Body of pancreas (tissue), 4 donors: ENCODE results near the gene MICU1. TPM values are rescaled to one million over a fixed set of nuclear protein-coding genes. Genes with fewer than 3 reads are reported as not detected.
"Not testable (repeated sequence)": the region's sequence is repeated elsewhere in the genome, so short reads cannot be mapped to it uniquely, and the experiment has no call there.

Experiments used
- ATAC-seq: fragments of 150-250 bp; one replicate; pipeline ENCODE4 v1.9.1; 2016
- DNase-seq, 4 donors: peaks; one replicate each; pipeline ENCODE4 v3.0.0-alpha.2; 2019
- H3K27ac ChIP-seq, 4 donors: fragments of 200-600 bp; sonication (generic); 1 replicate in 3 of 4; 2 replicates in 1 of 4; pipeline versions ENCODE4 v1.5.1 to v1.6.1; 2016 to 2019; ENCODE audit warnings: mild to moderate bottlenecking in 1 of 4, mixed read lengths in 1 of 4, moderate library complexity in 1 of 4
- H3K27me3 ChIP-seq, 2 donors: fragments of 200-600 bp; sonication (generic); one replicate each; pipeline ENCODE4 v1.6.0; 2016; ENCODE audit warnings: mild to moderate bottlenecking in 1 of 2
- H3K36me3 ChIP-seq, 2 donors: fragments of 200-600 bp; sonication (generic); replicated peaks in 1 of 2; 2 replicates each; pipeline ENCODE4 v1.5.1; 2016; ENCODE audit warnings: low read depth in 2 of 2; ENCODE audit not compliant: insufficient read depth in 1 of 2
- H3K4me1 ChIP-seq: fragments of 200-600 bp; sonication (generic); one replicate; pipeline ENCODE4 v1.6.0; 2016
- H3K4me3 ChIP-seq, 2 donors: fragments of 200-600 bp; sonication (generic); 1 replicate in 1 of 2; 2 replicates in 1 of 2; pipeline ENCODE4 v1.5.1; 2016 to 2019
- H3K9me3 ChIP-seq, 3 donors: fragments of 200-600 bp; sonication (generic); 1 replicate in 2 of 3; 2 replicates in 1 of 3; pipeline ENCODE4 v1.5.1; 2016
- POLR2A ChIP-seq, 3 donors: fragments of 450-650 bp; IDR thresholded peaks; one replicate each; pipeline ENCODE4 v1.6.1; 2016; ENCODE audit warnings: antibody characterized with exemption in 3 of 3, mild to moderate bottlenecking in 2 of 3
- WGBS, 2 donors: methylation state at CpG; one replicate each; pipeline ENCODE4 v1.1.5; 2017; 5-methylcytosine and 5-hydroxymethylcytosine counted together
- intact Hi-C: fragments of 100-400 bp; cut with DNase I; formaldehyde crosslinking; loops from one replicate; pipeline ENCODE4 v1.15.1; 2023
- total RNA-seq, 2 donors: library from RNA; depleted of rRNA; stranded (reverse); fragments of >200 nt; gene quantifications; one replicate each; pipeline ENCODE4 v1.1.0, GENCODE V29; 2016
- TF ChIP-seq, protein P1 (sequence below), 7 experiments: fragments of 450-650 bp in 4 of 7; fragments of 200-600 bp in 3 of 7; sonication (generic) in 3 of 7; IDR thresholded peaks; one replicate each; pipeline ENCODE4 v1.5.1; 2016 to 2019; ENCODE audit warnings: antibody characterized with exemption in 7 of 7

Gene MICU1
- total RNA-seq, 2 donors from 2014 or later: 14.0 to 23.1 TPM

DNA sequence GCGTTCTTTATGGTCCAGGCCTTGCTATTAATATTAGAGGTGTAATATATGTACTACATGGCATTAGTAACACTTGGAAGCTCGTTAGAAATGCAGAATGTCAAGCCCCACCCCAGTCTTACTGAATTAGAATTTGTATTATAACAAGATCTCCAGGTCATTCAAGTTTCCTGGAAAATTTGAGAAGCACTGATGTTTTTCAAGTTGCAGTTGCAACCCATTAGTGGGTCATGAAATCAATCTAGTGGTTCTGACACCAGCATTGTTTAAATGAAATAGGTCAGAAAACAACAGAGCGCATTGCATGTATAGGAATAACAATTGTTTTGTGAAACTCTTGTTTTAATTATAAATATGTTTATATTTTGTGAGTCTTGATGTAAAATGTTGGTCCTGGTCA is 28.8 kb upstream of the MICU1 start:
- no peak for TF ChIP-seq POLR2A (IDR thresholded peaks at IDR 0.05)
- TF ChIP-seq, protein P1, sequence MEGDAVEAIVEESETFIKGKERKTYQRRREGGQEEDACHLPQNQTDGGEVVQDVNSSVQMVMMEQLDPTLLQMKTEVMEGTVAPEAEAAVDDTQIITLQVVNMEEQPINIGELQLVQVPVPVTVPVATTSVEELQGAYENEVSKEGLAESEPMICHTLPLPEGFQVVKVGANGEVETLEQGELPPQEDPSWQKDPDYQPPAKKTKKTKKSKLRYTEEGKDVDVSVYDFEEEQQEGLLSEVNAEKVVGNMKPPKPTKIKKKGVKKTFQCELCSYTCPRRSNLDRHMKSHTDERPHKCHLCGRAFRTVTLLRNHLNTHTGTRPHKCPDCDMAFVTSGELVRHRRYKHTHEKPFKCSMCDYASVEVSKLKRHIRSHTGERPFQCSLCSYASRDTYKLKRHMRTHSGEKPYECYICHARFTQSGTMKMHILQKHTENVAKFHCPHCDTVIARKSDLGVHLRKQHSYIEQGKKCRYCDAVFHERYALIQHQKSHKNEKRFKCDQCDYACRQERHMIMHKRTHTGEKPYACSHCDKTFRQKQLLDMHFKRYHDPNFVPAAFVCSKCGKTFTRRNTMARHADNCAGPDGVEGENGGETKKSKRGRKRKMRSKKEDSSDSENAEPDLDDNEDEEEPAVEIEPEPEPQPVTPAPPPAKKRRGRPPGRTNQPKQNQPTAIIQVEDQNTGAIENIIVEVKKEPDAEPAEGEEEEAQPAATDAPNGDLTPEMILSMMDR (IDR thresholded peaks at IDR 0.05): no peak
- Histone ChIP-seq H3K4me3 (no peak overlapping the region), H3K9me3 (no peaks in the 10 kb centered on the region), H3K36me3 (no peaks in the 10 kb centered on the region), H3K27me3 (no peaks in the 10 kb centered on the region), H3K4me1 (no peaks in the 10 kb centered on the region), H3K27ac (no peak overlapping the region)
- 54 to 67% methylated on average over 3 of the region's 3 CpGs for WGBS, 2 donors
- intact Hi-C loops: no loop called here
- no peak for ATAC-seq
- DNase-seq: no peak

DNA sequence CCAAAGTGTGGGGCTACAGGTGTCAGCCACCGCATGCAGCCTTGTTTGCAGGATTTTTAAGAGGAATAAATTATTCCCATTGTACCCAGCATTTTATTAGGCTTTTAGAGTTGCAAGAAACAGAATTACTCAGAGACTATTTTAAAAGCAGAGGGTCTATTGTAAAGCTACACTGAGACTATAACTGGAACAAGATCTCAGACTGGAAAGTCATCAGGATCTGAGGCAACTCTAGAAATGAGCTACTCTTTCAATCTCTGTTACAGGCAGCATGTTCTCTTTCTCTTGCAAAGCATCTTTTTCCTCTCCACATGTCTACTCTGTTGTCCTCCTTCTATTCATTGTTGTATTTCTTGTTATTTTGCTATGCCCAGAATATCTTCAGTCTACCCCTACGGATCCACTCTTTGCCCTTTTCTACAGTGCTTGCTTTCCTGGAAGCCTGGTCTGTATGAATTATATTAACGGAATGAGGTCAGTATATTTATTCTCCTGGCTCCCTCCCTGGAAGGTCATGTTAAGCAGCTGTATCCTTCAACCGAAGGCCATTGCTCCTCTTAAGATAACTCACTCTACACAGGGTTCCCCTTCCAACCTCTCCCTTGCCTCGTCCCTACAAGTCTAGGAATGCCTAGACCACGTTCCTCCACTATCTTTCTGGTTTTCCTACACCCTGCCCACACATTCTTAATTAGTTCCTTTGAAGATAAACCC is 27.7 kb upstream of the MICU1 start:
- H3K4me3 ChIP-seq: no peak overlapping the region
- no peaks in the 10 kb centered on the region for H3K4me1 ChIP-seq
- ATAC-seq: no peak
- no peaks in the 10 kb centered on the region for H3K27me3 ChIP-seq
- WGBS, 2 donors: 68 to 77% methylated on average over 6 of the region's 6 CpGs
- no peak for DNase-seq
- no peak for TF ChIP-seq POLR2A (IDR thresholded peaks at IDR 0.05)
- TF ChIP-seq, protein P1 (IDR thresholded peaks at IDR 0.05): no peak
- intact Hi-C loops: no loop called here
- H3K27ac ChIP-seq: no peak overlapping the region
- H3K36me3 ChIP-seq: no peaks in the 10 kb centered on the region
- H3K9me3 ChIP-seq: no peaks in the 10 kb centered on the region

DNA sequence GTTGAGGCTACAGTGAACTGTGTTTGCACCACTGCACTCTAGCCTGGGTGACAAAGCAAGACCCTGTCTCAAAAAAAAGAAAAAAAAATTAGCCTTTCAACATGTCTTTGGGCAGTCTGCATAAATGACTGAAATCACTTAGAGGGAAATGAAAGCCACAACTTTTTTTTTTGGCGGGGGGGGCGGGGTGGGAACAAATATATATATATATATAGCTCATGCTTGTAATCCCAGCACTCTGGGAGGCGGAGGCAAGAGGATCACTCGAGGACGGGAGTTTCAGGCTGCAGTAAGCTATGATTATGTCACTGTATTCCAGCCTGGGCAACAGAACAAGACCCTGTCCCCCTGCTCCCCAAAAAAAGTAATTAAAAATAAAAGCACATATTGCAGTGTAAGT is 23.4 kb upstream of the MICU1 start:
- Histone ChIP-seq H3K27ac (no peak overlapping the region), H3K4me1 (no peaks in the 10 kb centered on the region), H3K27me3 (no peaks in the 10 kb centered on the region), H3K36me3 (no peaks in the 10 kb centered on the region), H3K9me3 (no peaks in the 10 kb centered on the region), H3K4me3 (no peak overlapping the region)
- no peak for TF ChIP-seq POLR2A (IDR thresholded peaks at IDR 0.05)
- TF ChIP-seq, protein P1 (IDR thresholded peaks at IDR 0.05): no peak
- DNase-seq (no peak), ATAC-seq (no peak)
- intact Hi-C loops: no loop called here
- WGBS, 2 donors: 52 to 53% methylated on average over 5 of the region's 5 CpGs

GRCh38 chr10:72648301-72648700 is 22.4 kb upstream of the MICU1 start:
- H3K36me3 ChIP-seq: no peaks in the 10 kb centered on the region
- TF ChIP-seq, protein P1 (IDR thresholded peaks at IDR 0.05): no peak
- TF ChIP-seq POLR2A (IDR thresholded peaks at IDR 0.05): no peak
- H3K27ac ChIP-seq: no peak overlapping the region
- WGBS, 2 donors: 95 to 96% methylated on average over 1 of the region's 1 CpG
- ATAC-seq (no peak), DNase-seq (no peak)
- H3K4me1 ChIP-seq: no peaks in the 10 kb centered on the region
- no peaks in the 10 kb centered on the region for H3K27me3 ChIP-seq
- intact Hi-C loops: no loop called here
- no peak overlapping the region for H3K4me3 ChIP-seq
- H3K9me3 ChIP-seq: no peaks in the 10 kb centered on the region

- H3K27ac ChIP-seq, H3K4me1 ChIP-seq, DNase-seq, H3K4me3 ChIP-seq, H3K9me3 ChIP-seq, ATAC-seq, H3K27me3 ChIP-seq, H3K36me3 ChIP-seq, intact Hi-C loops: not testable (repeated sequence)
- WGBS, 2 donors: 90% methylated on average over 3 of the region's 3 CpGs
These were observed 21.1 kb upstream of the MICU1 start for GRCh38 chr10:72646971-72647370.
